Prostate gland (tissue), 2 donors: Measurements from ENCODE around the gene LGR4.

Experiments used
- CTCF ChIP-seq, 4 experiments: fragments of 200-600 bp in 2 of 4; fragments of 450-650 bp in 2 of 4; sonication (generic) in 2 of 4; IDR thresholded peaks; 1 replicate in 3 of 4; 2 replicates in 1 of 4; pipeline ENCODE4 v1.5.1; 2016 to 2019; ENCODE audit warnings: antibody characterized with exemption in 4 of 4, mild to moderate bottlenecking in 2 of 4, moderate library complexity in 2 of 4
- POLR2A ChIP-seq: fragments of 450-650 bp; IDR thresholded peaks from one replicate; pipeline ENCODE4 v1.6.1; 2016; ENCODE audit warnings: antibody characterized with exemption, mild to moderate bottlenecking
- POLR2AphosphoS5 ChIP-seq: sonication (generic); formaldehyde crosslinking; IDR thresholded peaks from one replicate; pipeline ENCODE4 v1.6.1; 2017; ENCODE audit warnings: antibody characterized with exemption

GRCh38 chr11:27412192-27412691, 60.3 kb downstream of the LGR4 start:
- TF ChIP-seq POLR2A (no peak), CTCF (IDR thresholded peaks at IDR 0.05) (no peak), POLR2AphosphoS5 (no peak)
